HG03175 (cell line): Measurements from ENCODE around the gene KIRREL1.

ENCODE experiments used
- ATAC-seq: cut with Tn5 transposase; IDR thresholded peaks from one replicate; pipeline ENCODE4 v1.9.1; 2021; ENCODE audit warnings: mild to moderate bottlenecking, moderate library complexity; ENCODE audit not compliant: unreplicated experiment

KIRREL1 gene

DNA sequence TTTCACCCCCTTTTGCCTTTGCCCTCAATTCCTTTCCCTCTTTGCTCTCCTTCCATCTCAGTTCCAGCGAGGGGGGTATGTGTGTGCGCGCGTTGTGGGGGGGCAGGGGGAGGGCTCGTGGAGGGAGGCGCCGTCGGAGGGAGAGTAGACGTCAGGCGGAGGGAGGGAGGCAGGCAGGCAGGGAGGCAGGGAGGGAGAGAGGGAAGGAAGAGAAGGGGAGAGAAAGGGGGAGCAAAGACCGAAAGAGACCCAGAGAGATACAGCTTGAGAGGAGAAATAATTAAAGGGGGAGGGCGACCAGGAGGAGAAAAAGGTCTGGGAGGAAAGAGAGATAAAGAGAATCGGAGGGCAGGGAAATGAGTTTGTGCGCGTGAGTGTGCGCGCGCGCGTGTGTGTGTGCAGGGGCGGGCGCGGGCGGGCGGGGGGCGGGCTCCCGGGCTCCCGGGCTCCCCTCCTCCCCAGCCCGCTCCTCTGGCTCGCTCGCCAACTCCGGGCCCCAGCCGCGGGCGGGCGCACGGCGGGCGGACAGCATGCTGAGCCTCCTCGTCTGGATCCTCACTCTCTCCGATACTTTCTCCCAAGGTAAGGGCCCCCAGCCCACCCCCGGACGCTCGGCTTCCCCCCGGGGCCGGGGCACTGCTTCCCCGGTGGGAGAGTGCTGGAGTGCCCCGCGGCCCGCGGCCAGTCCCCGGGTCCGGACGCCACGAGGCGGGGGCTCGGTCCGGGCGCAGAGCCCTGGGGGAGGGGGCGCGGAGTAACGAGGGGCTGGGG, at the start of gene KIRREL1:
Gene KIRREL1 (plus strand): TSS at position 499 of the 771 bp plus-strand sequence. CDS start 32 bp downstream, at position 531.
- ATAC-seq = no peak

- ATAC-seq = no peak
Observed at GRCh38 chr1:157944663-157945280, 48.7 kb upstream of the KIRREL1 start.

DNA sequence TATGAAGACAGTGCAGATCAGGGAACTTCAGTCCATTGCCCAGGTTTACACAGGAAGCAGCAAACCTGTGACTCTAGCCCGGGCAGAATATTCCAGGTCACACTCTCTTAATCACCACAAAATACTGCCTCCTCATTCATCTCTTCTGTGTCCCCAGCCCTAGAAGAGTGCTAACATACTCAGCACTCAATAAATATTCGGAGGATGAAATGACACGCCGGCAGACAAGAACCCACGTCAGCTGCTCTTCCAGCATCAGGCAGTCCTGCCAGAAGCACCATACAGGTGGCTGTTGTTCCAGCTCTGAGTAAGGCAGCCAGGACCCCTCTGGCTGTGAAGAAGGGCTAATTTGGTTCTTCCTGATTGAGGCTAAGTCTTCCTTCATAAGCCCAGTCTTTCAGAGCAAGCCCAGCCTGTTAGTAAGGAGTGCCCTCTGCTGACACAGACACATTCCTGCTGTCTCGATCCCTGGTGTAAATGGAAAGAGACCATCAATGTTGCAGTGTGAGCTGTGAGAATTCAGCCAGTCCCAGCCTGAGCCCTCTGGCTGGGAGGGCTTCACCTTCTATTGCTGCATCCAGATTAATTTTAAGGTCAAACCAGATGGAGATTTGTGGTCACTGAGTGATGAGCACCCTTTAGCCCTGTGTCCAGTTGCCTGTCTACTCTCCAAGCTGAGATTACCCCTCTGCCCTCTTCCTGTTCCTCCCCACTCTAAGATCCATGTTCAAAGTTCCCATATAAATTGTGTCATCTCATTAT, 45.0 kb upstream of the KIRREL1 start:
- ATAC-seq = no peak

- no peak for ATAC-seq
Observed at GRCh38 chr1:157949074-157949354, 44.4 kb upstream of the KIRREL1 start.

- no peak for ATAC-seq
Observed at GRCh38 chr1:157951230-157951629, 42.2 kb upstream of the KIRREL1 start.

GRCh38 chr1:157952601-157953000, 40.8 kb upstream of the KIRREL1 start:
- ATAC-seq = no peak

- ATAC-seq = no peak
Observed at GRCh38 chr1:157955221-157955620, 38.2 kb upstream of the KIRREL1 start.

- no peak for ATAC-seq
Observed at GRCh38 chr1:157955857-157956256, 37.6 kb upstream of the KIRREL1 start.

GRCh38 chr1:157956732-157957131, 36.7 kb upstream of the KIRREL1 start:
- ATAC-seq = no peak

GRCh38 chr1:157958263-157958662, 35.2 kb upstream of the KIRREL1 start:
- ATAC-seq = no peak

DNA sequence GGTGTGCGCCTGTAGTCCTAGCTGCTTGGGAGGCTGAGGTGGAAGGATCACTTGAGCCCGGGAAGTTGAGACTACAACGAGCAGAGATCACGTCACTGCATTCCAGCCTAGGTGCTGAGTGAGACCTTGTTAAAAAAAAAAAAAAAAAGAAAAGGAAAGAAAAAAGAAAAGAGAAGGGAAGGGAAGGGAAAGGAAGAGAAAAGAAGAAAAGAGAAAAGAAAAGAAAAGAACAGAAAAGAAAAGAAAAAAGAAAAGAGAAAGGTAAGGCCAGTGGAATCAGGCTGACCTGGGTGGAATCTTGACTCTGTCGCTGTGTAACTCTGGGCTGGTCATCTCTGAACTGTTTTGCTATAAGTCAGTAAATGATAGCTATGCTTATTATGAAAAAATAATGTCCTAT, 33.7 kb upstream of the KIRREL1 start:
- ATAC-seq = no peak

DNA sequence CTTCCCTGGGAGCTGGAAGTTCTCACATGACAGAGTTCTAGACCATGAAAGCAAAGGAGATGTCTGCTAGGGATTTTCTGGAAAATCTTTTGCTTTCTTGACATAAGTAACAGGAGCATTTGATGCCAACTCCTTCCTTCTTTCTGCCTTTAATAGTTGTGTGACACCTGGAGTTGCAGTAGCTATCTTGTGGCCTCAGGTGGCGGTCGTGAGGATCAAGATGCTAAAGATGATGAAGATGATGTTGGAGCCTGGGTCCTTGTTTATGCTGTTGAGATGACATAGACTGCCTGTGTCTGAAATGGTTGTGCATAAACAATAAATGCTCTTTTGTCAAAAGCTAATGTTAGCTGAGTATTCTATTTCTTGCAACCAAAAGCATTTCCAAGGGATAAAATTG, 32.7 kb upstream of the KIRREL1 start:
- no peak for ATAC-seq

- ATAC-seq = peak; percentile 49
Observed at GRCh38 chr1:157961805-157962762, 31.4 kb upstream of the KIRREL1 start.

- ATAC-seq = no peak
Observed at GRCh38 chr1:157963713-157964112, 29.7 kb upstream of the KIRREL1 start.

- ATAC-seq = no peak
Observed at GRCh38 chr1:157965584-157965983, 27.9 kb upstream of the KIRREL1 start.

- no peak for ATAC-seq
Observed at GRCh38 chr1:157966031-157966537, 27.4 kb upstream of the KIRREL1 start.

GRCh38 chr1:157967205-157967604, 26.2 kb upstream of the KIRREL1 start:
- ATAC-seq = no peak

GRCh38 chr1:157968508-157968907, 24.9 kb upstream of the KIRREL1 start:
- ATAC-seq = no peak

- no peak for ATAC-seq
Observed at GRCh38 chr1:157968946-157969345, 24.5 kb upstream of the KIRREL1 start.

DNA sequence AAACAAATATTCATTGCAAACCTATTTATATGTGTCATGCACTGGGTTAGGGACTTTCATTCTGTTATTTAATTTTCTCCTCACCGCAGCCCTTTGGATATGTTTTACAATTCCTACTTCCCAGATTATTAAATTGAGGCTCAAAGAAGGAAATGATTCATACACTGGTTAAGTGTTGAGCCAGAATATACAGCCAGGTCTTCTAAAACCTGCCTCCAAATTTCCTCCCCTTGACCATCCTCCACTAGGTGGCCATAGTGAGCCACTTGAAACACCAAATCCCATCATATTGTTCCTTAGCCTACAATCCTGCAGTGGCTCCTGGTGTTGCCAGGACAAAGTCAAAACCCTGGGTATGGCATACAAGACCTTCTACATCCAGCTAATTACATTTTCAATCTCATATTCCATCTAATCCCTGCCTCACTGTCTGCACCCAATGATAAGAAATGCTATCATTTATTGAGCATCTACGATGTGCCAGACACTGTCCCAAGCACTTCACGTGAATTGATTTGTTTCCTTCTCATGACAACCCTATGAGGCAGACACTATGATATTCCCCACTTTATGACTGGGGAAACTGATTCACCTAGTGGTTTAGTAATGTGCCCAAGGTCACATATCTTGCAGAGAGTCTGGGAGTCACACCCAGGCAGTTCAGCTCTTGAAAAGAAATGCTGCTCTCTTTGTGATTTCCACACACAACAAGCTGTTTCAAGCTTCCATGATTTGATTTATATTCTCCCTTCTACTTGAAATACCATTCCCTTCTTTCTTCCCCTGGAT, 23.6 kb upstream of the KIRREL1 start:
- no peak for ATAC-seq
